Peyer's patch (tissue), 4 donors: ENCODE results near the gene GAS6. TPM values are rescaled to one million over a fixed set of nuclear protein-coding genes. Genes with fewer than 3 reads are reported as not detected.
"Not testable (repeated sequence)": the region's sequence is repeated elsewhere in the genome, so short reads cannot be mapped to it uniquely, and the experiment has no call there.

Experiments used
- DNase-seq, 3 donors: peaks; one replicate each; pipeline ENCODE4 v3.0.0-alpha.2; 2017 to 2019
- H3K27ac ChIP-seq, 4 donors: fragments of 200-600 bp; sonication (generic); one replicate each; pipeline ENCODE4 v1.5.1; 2016 to 2019
- H3K27me3 ChIP-seq, 2 donors: fragments of 200-600 bp; sonication (generic); one replicate each; pipeline ENCODE4 v1.5.1; 2019
- H3K36me3 ChIP-seq, 3 donors: fragments of 200-600 bp; sonication (generic); one replicate each; pipeline ENCODE4 v1.5.1; 2016 to 2019
- H3K4me1 ChIP-seq, 4 donors: fragments of 200-600 bp; sonication (generic); one replicate each; pipeline ENCODE4 v1.5.1; 2016 to 2019
- H3K4me3 ChIP-seq, 4 donors: fragments of 200-600 bp; sonication (generic); 1 replicate in 3 of 4; 2 replicates in 1 of 4; pipeline ENCODE4 v1.5.1; 2016 to 2019; ENCODE audit warnings: mild to moderate bottlenecking in 1 of 4
- H3K9me3 ChIP-seq, 4 donors: fragments of 200-600 bp; sonication (generic); one replicate each; pipeline ENCODE4 v1.5.1; 2016 to 2019; ENCODE audit warnings: mild to moderate bottlenecking in 1 of 4
- POLR2A ChIP-seq, 2 donors: fragments of 450-650 bp; IDR thresholded peaks; one replicate each; pipeline ENCODE4 v1.5.1; 2017; ENCODE audit warnings: antibody characterized with exemption in 2 of 2, mild to moderate bottlenecking in 2 of 2, moderate library complexity in 2 of 2
- total RNA-seq, 4 donors: library from RNA; depleted of rRNA; stranded (reverse); fragments of >200 nt; gene quantifications; one replicate each; pipeline ENCODE4 v1.1.0, GENCODE V29; 2016
- TF ChIP-seq, protein P1 (sequence below), 6 experiments: fragments of 450-650 bp in 4 of 6; fragments of 200-600 bp in 2 of 6; sonication (generic) in 1 of 6; IDR thresholded peaks; one replicate each; pipeline ENCODE4 v1.5.1; 2017 to 2019; ENCODE audit warnings: antibody characterized with exemption in 6 of 6, mild to moderate bottlenecking in 3 of 6, moderate library complexity in 1 of 6

Gene GAS6
- total RNA-seq, 4 donors from 2014 or later = 132 to 226 (median 154) TPM

DNA sequence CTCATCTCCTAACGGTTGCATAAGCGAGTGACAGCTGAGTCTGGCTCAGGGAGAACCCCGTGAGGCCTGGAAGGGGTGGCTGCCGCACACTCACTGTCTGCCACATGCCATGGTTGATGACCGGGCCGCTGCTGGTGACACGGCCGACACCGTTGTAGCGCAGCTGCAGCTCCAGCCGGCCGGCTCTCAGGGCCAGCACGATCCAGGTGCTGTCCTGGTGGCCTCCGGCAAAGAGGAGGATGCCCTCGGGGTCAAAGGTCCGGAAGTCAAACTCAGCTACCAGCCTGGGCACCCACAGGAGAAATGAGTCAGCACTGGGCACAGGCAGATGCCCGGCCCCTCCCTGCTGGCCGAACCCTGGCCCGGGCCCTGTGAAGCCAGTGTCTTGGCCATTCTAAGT is 31.7 kb downstream of the GAS6 start:
- no peaks in the 10 kb centered on the region for H3K27me3 ChIP-seq
- H3K4me3 ChIP-seq = no peak overlapping the region
- H3K9me3 ChIP-seq = no peaks in the 10 kb centered on the region
- peaks cover 0 to 5% (median under 1%) of the 10 kb centered on the region in 4 donors for H3K4me1 ChIP-seq
- DNase-seq = peak in 2 of 3 donors; percentile 71 to 79
- H3K36me3 ChIP-seq = peaks cover 0 to 56% (median 0%) of the 10 kb centered on the region in 3 donors
- TF ChIP-seq, protein P1, sequence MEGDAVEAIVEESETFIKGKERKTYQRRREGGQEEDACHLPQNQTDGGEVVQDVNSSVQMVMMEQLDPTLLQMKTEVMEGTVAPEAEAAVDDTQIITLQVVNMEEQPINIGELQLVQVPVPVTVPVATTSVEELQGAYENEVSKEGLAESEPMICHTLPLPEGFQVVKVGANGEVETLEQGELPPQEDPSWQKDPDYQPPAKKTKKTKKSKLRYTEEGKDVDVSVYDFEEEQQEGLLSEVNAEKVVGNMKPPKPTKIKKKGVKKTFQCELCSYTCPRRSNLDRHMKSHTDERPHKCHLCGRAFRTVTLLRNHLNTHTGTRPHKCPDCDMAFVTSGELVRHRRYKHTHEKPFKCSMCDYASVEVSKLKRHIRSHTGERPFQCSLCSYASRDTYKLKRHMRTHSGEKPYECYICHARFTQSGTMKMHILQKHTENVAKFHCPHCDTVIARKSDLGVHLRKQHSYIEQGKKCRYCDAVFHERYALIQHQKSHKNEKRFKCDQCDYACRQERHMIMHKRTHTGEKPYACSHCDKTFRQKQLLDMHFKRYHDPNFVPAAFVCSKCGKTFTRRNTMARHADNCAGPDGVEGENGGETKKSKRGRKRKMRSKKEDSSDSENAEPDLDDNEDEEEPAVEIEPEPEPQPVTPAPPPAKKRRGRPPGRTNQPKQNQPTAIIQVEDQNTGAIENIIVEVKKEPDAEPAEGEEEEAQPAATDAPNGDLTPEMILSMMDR (IDR thresholded peaks at IDR 0.05) = no peak
- no peak for TF ChIP-seq POLR2A (IDR thresholded peaks at IDR 0.05)
- no peak overlapping the region for H3K27ac ChIP-seq

DNA sequence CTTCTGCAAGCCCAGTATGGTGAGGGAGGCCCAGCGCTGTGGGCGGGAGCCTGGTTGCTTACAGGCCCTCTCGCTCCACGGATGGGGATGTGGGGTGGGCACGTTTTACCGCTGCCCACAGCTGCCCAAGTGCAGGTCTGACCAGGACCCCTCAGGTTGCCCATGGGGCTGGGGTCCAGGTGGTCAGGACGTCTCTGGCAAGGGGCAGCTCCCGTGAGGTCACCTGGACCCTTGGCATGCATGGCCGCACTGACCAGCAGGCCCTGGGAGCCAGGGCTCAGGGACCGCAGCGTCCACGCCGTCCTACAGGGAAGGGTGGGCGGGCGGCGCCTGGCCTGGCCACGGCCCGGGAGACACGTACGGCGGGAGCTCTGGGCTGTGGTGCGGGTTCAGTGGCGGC is 32.8 kb downstream of the GAS6 start:
- no peaks in the 10 kb centered on the region for H3K9me3 ChIP-seq
- no peaks in the 10 kb centered on the region for H3K27me3 ChIP-seq
- peaks cover 0 to 63% (median 0%) of the 10 kb centered on the region in 3 donors for H3K36me3 ChIP-seq
- DNase-seq = no peak
- H3K4me3 ChIP-seq = no peak overlapping the region
- no peaks in the 10 kb centered on the region for H3K4me1 ChIP-seq
- TF ChIP-seq POLR2A (IDR thresholded peaks at IDR 0.05) = no peak
- TF ChIP-seq, protein P1 (IDR thresholded peaks at IDR 0.05) = no peak
- no peak overlapping the region for H3K27ac ChIP-seq

DNA sequence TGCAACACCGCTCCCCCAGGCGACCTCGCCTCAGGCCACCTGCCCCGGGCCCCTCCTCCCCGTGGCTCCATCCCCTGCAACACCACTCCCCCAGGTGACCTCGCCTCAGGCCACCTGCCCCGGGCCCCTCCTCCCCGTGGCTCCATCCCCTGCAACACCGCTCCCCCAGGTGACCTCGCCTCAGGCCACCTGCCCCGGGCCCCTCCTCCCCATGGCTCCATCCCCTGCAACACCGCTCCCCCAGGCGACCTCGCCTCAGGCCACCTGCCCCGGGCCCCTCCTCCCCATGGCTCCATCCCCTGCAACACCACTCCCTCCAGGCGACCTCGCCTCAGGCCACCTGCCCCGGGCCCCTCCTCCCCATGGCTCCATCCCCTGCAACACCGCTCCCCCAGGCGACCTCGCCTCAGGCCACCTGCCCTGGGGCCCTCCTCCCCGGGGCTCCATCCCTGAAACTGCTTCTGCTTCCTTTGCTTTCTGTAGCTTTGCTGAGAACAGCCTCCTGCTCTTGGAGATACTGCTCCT is 33.4 kb downstream of the GAS6 start:
- not testable (repeated sequence) for H3K4me1 ChIP-seq, H3K27me3 ChIP-seq, H3K9me3 ChIP-seq, H3K4me3 ChIP-seq, H3K27ac ChIP-seq, DNase-seq
- peaks cover 0 to 63% (median 0%) of the 10 kb centered on the region in 3 donors for H3K36me3 ChIP-seq

DNA sequence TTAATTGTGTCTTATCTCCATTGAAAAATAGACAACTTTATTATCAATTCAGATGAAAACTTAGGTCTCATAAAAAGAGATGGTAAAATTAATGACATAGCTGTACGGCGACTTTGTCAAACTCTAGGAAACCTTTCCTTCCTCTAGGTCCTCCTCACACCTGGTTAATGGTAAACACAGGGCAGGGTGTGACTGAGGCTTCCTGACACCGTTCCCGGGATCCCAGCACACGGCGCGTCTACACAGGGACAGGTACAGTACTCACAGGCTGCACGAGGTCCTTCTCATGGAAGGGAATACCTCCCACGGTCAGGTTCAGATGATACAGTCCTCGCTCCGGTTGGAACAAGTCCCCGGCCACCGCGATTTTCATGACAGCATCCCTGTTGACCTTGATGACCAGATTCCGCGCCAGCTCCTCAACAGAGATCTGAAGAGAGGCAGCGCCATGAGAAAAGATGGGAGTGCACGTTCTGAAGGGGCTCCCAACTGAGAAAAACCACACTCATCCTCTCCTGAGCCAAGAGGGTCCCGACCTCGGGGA is 35.5 kb downstream of the GAS6 start:
- TF ChIP-seq, protein P1 (IDR thresholded peaks at IDR 0.05) = no peak
- no peak for TF ChIP-seq POLR2A (IDR thresholded peaks at IDR 0.05)
- no peaks in the 10 kb centered on the region for H3K4me1 ChIP-seq
- no peak overlapping the region for H3K4me3 ChIP-seq
- no peaks in the 10 kb centered on the region for H3K9me3 ChIP-seq
- DNase-seq = no peak
- H3K27ac ChIP-seq = no peak overlapping the region
- H3K27me3 ChIP-seq = no peaks in the 10 kb centered on the region
- H3K36me3 ChIP-seq = peaks cover 0 to 54% (median 0%) of the 10 kb centered on the region in 3 donors

DNA sequence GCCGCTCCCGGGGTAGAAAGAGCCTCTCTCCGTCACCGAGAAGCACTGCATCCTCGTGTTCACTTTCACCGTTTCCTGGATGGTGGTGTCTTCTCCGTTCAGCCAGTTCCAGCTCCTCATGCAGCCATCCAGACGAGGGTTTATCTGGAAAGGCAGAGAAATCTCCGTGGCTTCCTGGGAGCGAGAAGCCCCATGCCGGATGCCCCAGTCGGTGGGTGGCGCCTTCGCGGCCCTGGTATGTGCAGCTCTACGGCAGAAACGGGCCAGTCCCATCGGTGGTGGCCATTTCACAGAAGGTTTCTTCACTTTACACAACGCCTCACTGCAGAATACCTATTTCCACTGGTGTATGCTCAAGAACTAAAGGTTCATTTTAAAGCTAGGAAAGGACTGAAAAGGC is 36.9 kb downstream of the GAS6 start:
- peaks cover 0 to 56% (median 0%) of the 10 kb centered on the region in 3 donors for H3K36me3 ChIP-seq
- no peak overlapping the region for H3K4me3 ChIP-seq
- H3K4me1 ChIP-seq = peaks cover 0 to under 1% (median 0%) of the 10 kb centered on the region in 4 donors
- DNase-seq = no peak
- H3K27ac ChIP-seq = no peak overlapping the region
- H3K27me3 ChIP-seq = no peaks in the 10 kb centered on the region
- TF ChIP-seq, protein P1 (IDR thresholded peaks at IDR 0.05) = no peak
- TF ChIP-seq POLR2A (IDR thresholded peaks at IDR 0.05) = no peak
- H3K9me3 ChIP-seq = no peaks in the 10 kb centered on the region

DNA sequence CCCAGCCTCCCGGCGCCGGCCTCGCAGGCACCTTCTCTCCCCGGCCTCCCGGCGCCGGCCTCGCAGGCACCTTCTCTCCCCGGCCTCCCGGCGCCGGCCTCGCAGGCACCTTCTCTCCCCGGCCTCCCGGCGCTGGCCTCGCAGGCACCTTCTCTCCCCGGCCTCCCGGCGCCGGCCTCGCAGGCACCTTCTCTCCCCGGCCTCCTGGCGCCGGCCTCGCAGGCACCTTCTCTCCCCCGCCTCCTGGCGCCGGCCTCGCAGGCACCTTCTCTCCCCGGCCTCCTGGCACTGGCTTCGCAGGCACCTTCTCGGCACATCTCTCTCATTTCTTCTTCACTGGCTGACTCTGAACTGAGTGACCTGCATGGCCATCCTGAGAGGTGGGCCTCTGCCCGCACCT is 37.4 kb downstream of the GAS6 start:
- H3K36me3 ChIP-seq = peaks cover 0 to 58% (median 0%) of the 10 kb centered on the region in 3 donors
- H3K27ac ChIP-seq, H3K4me3 ChIP-seq, H3K9me3 ChIP-seq, H3K4me1 ChIP-seq, DNase-seq, H3K27me3 ChIP-seq: not testable (repeated sequence)

DNA sequence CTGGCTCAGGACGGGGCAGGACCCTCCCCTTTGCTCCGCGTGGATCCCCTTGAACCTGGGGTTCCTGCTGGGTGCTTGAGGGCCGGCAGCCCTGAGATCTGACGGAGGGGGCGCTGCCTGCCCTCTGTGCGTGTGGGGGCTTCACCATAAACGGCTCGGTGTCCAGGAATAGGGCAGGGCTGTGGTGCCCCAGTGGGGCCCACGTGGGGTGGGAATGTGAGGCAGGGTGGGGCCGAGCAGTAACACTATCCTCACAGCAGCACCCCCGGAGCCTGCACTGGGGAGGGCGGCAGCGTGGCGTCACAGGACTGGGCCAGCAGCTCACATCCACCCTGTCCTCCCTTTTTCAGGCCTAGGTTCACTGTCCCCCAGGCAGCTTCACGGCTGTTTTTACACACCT is 38.0 kb downstream of the GAS6 start:
- no peak overlapping the region for H3K4me3 ChIP-seq
- TF ChIP-seq, protein P1 (IDR thresholded peaks at IDR 0.05) = no peak
- no peak for TF ChIP-seq POLR2A (IDR thresholded peaks at IDR 0.05)
- DNase-seq = no peak
- peaks cover 0 to 10% (median 0%) of the 10 kb centered on the region in 4 donors for H3K4me1 ChIP-seq
- H3K27ac ChIP-seq = no peak overlapping the region
- H3K9me3 ChIP-seq = no peaks in the 10 kb centered on the region
- peaks cover 0 to 55% (median 0%) of the 10 kb centered on the region in 3 donors for H3K36me3 ChIP-seq
- no peaks in the 10 kb centered on the region for H3K27me3 ChIP-seq
